ENCODE measurements around the gene TCF21. TPM values are rescaled to one million over a fixed set of nuclear protein-coding genes. Genes with fewer than 3 reads are reported as not detected.

The TCF21 gene
- total RNA-seq, result not detected in 2 replicates
- long read RNA-seq, result 0 reads

DNA sequence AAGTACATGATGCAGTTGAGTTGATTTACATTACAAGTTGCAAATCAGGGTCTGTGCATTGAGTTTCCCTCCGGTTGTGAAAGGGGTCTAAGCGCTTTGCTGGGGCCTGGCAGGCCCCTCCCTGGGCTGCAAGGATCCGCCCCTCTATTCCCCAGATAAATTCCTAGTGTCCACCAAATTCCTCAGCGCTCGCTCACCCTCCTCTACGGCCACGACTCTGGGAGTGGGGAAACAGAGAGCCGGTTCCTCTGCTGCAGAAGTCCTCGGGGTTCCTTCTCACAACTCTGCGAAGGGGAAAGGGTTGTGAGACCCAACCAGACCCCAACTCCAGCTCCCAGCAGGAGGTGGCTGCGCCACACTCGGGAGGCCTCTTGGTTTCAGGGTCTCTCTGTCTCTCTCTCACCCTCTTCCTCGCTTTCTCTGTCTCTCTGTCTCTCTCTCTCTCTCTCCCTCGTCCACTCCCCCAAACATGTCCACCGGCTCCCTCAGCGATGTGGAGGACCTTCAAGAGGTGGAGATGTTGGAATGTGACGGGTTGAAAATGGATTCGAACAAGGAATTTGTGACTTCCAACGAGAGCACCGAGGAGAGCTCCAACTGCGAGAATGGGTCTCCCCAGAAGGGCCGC lies at the start of gene TCF21:
Gene TCF21 (plus strand): TSS at position 185 of the 628 bp plus-strand sequence. CDS start 285 bp downstream, at position 470.
- Mint-ChIP-seq H3K4me1 (peaks cover 9% of the 10 kb centered on the region), H3K9me3 (no peaks in the 10 kb centered on the region), H3K27me3 (ENCODE audit: low read depth) (peaks cover 100% of the 10 kb centered on the region), H3K27ac (ENCODE audit: unreplicated experiment) (no peak within 1 kb of the TSS), H3K36me3 (ENCODE audit: low read depth) (peaks cover 3% of the 10 kb centered on the region), H3K4me3 (peak within 1 kb of the TSS; percentile 60)
- TF ChIP-seq CTCF (conservative IDR thresholded peaks at IDR 0.05), result no peak
- no peak for DNase-seq (ENCODE audit: low read depth, low spot score)

- TF ChIP-seq CTCF (conservative IDR thresholded peaks at IDR 0.05), result no peak
- Mint-ChIP-seq H3K27me3 (ENCODE audit: low read depth) (peaks cover 27% of the 10 kb centered on the region), H3K27ac (ENCODE audit: unreplicated experiment) (no peak overlapping the region), H3K36me3 (ENCODE audit: low read depth) (no peaks in the 10 kb centered on the region), H3K4me1 (peaks cover 5% of the 10 kb centered on the region), H3K9me3 (peaks cover 4% of the 10 kb centered on the region), H3K4me3 (no peak overlapping the region)
- DNase-seq (ENCODE audit: low read depth, low spot score), result no peak
Observed at GRCh38 chr6:133841176-133841575, 47.7 kb upstream of the TCF21 start.

DNA sequence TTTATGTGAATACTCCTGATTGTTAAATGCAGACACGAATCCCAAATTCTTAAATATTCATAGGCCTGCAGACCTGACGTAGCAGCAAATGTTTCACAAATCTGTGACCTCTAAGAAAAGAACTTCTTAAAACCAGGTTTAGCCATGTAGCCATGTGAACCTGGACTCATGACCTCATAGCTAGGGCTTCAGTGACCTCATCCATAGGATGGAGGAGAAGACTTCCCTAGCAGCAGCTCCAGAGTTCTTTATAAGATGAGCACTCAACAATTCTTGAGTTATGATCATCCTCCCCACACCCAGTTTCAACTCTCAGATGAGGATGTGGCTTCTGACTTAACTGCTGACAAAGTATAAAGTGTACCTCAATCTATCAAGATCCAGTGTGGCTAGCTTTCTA lies 45.8 kb upstream of the TCF21 start:
- H3K4me1 Mint-ChIP-seq, result peaks cover 3% of the 10 kb centered on the region
- H3K27ac Mint-ChIP-seq (ENCODE audit: unreplicated experiment), result no peak overlapping the region
- TF ChIP-seq CTCF (conservative IDR thresholded peaks at IDR 0.05), result no peak
- no peaks in the 10 kb centered on the region for H3K36me3 Mint-ChIP-seq (ENCODE audit: low read depth)
- H3K4me3 Mint-ChIP-seq, result no peak overlapping the region
- DNase-seq (ENCODE audit: low read depth, low spot score), result no peak
- H3K27me3 Mint-ChIP-seq (ENCODE audit: low read depth), result peaks cover 32% of the 10 kb centered on the region
- peaks cover 7% of the 10 kb centered on the region for H3K9me3 Mint-ChIP-seq

- H3K9me3 Mint-ChIP-seq, result peaks cover 3% of the 10 kb centered on the region
- no peaks in the 10 kb centered on the region for H3K4me1 Mint-ChIP-seq
- no peak for DNase-seq (ENCODE audit: low read depth, low spot score)
- H3K36me3 Mint-ChIP-seq (ENCODE audit: low read depth), result no peaks in the 10 kb centered on the region
- no peak for TF ChIP-seq CTCF (conservative IDR thresholded peaks at IDR 0.05)
- H3K4me3 Mint-ChIP-seq, result no peak overlapping the region
- H3K27ac Mint-ChIP-seq (ENCODE audit: unreplicated experiment), result no peak overlapping the region
- peaks cover 26% of the 10 kb centered on the region for H3K27me3 Mint-ChIP-seq (ENCODE audit: low read depth)
Observed at GRCh38 chr6:133844709-133845108, 44.2 kb upstream of the TCF21 start.

GRCh38 chr6:133854041-133854363 lies 34.9 kb upstream of the TCF21 start:
- H3K36me3 Mint-ChIP-seq (ENCODE audit: low read depth), result no peaks in the 10 kb centered on the region

More at GRCh38 chr6:133854041-133854363, 34.9 kb upstream of the TCF21 start:
- DNase-seq (ENCODE audit: low read depth, low spot score), result no peak
- Mint-ChIP-seq H3K4me3 (no peak overlapping the region), H3K4me1 (peaks cover 8% of the 10 kb centered on the region), H3K9me3 (peaks cover 3% of the 10 kb centered on the region), H3K27me3 (ENCODE audit: low read depth) (peaks cover 87% of the 10 kb centered on the region), H3K27ac (ENCODE audit: unreplicated experiment) (no peak overlapping the region)
- TF ChIP-seq CTCF (conservative IDR thresholded peaks at IDR 0.05), result no peak

Measured in neural crest cell (in vitro differentiated cells).